Endothelial cell of umbilical vein (primary cell): ENCODE results near the gene UBE4B.

Experiments
- EZH2 ChIP-seq: IDR thresholded peaks from 2 replicates; pipeline ENCODE4 v1.6.1; 2012; ENCODE audit warnings: borderline replicate concordance, low read depth, mild to moderate bottlenecking, moderate library complexity, low read length, inconsistent platforms; ENCODE audit not compliant: severe bottlenecking
- FOS ChIP-seq: IDR thresholded peaks from 2 replicates; pipeline ENCODE4 v1.6.1; 2011; ENCODE audit warnings: mild to moderate bottlenecking, low read length, moderate library complexity, borderline replicate concordance; ENCODE audit not compliant: insufficient read depth
- JUN ChIP-seq: IDR thresholded peaks from 2 replicates; pipeline ENCODE4 v1.6.1; 2011; ENCODE audit warnings: borderline replicate concordance, low read depth; ENCODE audit not compliant: insufficient read length, insufficient read depth
- POLR2A ChIP-seq: IDR thresholded peaks from 2 replicates; pipeline ENCODE4 v1.6.1; 2012; ENCODE audit warnings: low read depth, mild to moderate bottlenecking, control low read depth, low read length
- POLR2AphosphoS5 ChIP-seq: IDR thresholded peaks from 2 replicates; pipeline ENCODE4 v1.6.1; 2012; ENCODE audit warnings: low read depth, mild to moderate bottlenecking, control low read depth, low read length, moderate library complexity; ENCODE audit not compliant: insufficient read depth
- TF ChIP-seq, protein P1 (sequence below), 2 donors: IDR thresholded peaks; 1 replicate in 1 of 2; 2 replicates in 1 of 2; pipeline ENCODE4 v1.5.1; 2011; ENCODE audit warnings: low read length in 2 of 2, mild to moderate bottlenecking in 2 of 2, moderate library complexity in 2 of 2, control low read depth in 1 of 2, inconsistent platforms in 1 of 2, low read depth in 1 of 2; ENCODE audit not compliant: insufficient read depth in 1 of 2; ENCODE audit errors: extremely low read depth in 1 of 2
- TF ChIP-seq, protein P2 (sequence below): IDR thresholded peaks from 2 replicates; pipeline ENCODE4 v1.6.1; 2011; ENCODE audit not compliant: insufficient read depth, insufficient read length

DNA sequence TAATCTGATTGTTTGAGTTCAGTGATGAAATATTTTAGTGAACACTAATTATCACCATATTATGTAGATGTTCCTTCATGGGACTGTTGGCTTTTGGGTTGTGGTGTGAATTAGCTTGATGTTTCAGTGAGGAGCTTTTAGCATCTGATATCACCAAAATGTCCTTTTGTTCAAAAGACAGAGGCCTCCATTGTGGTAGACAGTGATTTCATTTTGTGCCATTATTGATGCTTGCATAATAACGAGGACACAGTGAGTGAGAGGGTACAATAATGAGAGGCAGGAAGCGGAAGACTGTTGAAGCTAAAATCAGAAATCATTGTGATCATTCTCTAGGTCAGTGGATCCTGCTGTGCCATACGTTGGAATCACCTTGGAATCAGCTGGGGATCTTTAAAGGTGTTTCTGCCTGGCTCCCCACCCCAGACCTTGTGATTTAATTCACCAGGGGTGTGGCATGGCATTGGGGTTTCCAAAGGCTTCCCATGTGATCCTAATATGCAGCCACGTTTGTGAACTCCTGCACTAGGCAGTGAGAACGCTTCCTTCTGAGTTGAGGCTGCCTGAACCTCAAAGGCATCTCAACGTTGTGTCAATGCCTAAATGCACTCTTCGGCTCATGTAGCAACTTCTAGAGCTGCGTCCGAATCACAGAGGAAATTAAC lies 95.5 kb downstream of the UBE4B start:
- TF ChIP-seq, protein P1, sequence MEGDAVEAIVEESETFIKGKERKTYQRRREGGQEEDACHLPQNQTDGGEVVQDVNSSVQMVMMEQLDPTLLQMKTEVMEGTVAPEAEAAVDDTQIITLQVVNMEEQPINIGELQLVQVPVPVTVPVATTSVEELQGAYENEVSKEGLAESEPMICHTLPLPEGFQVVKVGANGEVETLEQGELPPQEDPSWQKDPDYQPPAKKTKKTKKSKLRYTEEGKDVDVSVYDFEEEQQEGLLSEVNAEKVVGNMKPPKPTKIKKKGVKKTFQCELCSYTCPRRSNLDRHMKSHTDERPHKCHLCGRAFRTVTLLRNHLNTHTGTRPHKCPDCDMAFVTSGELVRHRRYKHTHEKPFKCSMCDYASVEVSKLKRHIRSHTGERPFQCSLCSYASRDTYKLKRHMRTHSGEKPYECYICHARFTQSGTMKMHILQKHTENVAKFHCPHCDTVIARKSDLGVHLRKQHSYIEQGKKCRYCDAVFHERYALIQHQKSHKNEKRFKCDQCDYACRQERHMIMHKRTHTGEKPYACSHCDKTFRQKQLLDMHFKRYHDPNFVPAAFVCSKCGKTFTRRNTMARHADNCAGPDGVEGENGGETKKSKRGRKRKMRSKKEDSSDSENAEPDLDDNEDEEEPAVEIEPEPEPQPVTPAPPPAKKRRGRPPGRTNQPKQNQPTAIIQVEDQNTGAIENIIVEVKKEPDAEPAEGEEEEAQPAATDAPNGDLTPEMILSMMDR (IDR thresholded peaks at IDR 0.05; ENCODE audit: extremely low read depth in 1 of 2, insufficient read depth in 1 of 2, low read depth in 1 of 2, low read length in 2 of 2) = no peak
- TF ChIP-seq POLR2A = no peak
- TF ChIP-seq JUN = no peak
- TF ChIP-seq, protein P2, sequence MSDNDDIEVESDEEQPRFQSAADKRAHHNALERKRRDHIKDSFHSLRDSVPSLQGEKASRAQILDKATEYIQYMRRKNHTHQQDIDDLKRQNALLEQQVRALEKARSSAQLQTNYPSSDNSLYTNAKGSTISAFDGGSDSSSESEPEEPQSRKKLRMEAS = no peak
- TF ChIP-seq EZH2 = no peak
- TF ChIP-seq FOS = no peak
- TF ChIP-seq POLR2AphosphoS5 = no peak
